AG08395 (cell line): ENCODE data around the gene ATP5MC3.
"Not testable (repeated sequence)": the region's sequence is repeated elsewhere in the genome, so short reads cannot be mapped to it uniquely, and the experiment has no call there.

Experiments
- DNase-seq: peaks from one replicate; pipeline ENCODE4 v3.0.0; 2012; ENCODE audit warnings: mixed read lengths, low spot score

Gene ATP5MC3

DNA sequence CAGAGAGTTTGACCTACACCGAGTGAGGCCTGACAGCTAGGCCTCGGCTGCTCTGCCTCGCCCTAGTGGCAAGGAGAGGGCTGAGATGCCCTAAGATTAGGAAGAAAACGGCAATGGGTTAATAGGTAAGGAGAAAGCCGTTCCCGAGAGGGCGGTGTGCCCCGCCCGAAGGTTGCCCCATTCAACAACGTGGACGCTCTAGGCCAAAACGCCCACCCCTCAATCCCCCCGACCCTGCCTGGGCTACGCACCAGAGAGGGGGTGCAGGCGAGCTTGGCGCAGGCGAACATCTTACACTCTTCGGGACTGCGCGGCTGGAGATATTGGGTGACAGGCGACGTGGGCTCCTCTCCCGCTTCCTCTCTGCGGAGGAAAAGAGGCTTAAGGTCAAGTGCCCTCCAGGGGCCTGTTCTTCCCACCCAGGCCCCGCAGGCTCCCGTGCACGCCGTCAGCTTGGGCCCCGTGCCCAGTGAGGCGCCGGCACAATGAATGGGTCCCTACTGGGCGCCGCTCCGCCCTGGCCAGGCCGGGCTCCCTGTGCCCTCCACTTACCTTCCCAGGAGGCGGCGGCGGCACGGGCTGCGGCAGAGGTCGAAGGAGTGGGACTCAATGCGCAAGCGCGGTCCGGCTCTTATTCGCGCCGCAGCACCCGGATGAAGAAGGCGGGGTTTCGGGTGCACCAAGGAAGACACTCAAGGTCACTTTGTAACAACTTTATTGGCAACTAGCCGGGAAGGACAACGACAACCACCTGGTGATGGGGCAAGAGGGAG, at the start of gene ATP5MC3:
Gene ATP5MC3, minus strand, starts transcription at position 607 of the 773 bp plus-strand sequence. Its CDS starts 317 bp downstream, at position 290.
- peak; percentile 99 for DNase-seq

DNA sequence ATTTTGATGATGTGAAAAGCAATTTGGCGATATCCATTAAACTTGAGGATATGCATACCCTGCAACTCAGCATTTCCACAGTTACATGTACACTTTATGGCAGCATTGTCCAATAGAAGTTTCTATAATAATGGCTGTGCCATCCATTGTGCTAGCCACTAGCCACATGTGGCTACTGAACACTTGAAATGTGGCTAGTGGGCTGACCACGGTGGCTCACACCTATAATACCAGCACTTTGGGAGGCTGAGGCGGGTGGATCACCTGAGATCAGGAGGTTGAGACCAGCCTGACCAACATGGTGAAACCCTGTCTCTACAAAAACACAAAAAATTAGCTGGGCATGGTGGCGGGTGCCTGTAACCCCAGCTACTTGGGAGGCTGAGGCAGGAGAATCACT, 47.1 kb upstream of the ATP5MC3 start:
- DNase-seq: not testable (repeated sequence)

DNA sequence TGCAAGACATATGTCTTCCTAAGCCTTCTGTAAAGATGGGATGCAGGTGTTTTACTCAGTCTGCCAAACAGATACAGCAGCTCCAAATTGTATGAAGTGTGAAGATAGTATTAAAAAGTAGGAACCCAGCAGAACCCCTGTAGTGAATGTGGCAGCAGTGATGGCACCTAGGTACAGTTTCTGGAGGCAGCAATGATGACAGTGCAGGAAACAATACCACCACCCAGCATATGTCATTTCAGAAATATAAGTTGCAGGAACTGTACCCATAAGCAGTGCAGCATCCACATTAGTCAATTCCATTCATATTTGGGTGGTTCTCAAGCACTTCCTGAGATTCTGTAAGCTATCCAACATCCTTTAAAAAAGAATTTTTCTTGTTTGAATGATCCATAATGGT, 46.7 kb upstream of the ATP5MC3 start:
- no peak for DNase-seq

DNA sequence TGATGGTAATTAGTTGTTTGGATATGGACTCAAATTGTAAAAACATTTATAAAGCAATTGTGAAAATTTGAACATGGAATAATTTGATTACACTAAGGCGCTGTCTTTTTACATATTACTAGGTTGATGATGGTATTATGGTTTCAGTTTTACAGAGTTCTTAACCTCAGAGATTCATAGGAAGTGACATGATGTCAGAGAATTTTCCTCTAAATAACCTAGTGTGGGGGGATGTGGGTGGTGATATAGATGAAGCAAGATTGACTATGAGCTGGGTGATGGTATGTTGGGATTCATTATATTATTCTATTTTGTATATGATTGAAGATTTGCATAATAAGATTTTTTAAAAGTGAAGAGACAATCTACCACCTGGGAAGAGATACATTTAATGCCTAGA, 45.9 kb upstream of the ATP5MC3 start:
- no peak for DNase-seq

DNA sequence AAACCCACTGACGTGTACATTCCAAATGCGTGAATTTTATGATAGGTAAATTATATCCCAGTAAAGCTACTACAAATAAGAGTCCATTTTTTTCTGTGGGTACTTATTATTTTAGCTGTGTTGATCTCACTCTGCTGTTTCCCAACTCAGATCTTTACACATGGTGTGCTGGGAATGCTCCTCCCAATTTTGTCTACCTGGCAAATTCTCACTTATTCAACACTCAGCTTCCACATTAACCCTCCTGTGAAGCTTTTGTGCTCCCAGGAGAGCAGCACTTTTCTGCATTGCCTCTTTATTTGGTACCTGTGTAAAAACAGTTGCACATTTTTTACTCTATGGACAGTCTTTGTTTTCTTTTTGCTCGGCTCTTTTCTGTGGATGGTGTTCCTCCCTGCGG, 38.6 kb upstream of the ATP5MC3 start:
- no peak for DNase-seq

DNA sequence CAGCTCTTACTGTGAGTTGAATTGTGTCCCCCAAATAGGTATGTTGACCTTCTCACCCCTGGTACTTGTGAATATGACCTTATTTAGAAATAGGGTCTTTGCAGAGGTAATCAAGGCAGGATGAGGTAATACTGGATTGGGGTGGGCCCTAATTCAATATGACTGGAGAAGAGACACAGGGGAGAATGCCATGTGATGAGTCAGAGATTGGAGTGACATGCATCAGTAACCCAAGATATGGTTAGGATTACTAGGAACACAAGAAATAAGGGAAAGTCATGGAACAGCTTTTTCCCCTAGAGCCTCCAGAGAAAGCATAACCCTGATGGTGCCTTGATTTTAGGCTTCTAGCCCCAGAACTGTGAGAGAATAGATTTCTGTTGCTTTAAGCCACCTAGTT, 37.0 kb upstream of the ATP5MC3 start:
- no peak for DNase-seq

DNA sequence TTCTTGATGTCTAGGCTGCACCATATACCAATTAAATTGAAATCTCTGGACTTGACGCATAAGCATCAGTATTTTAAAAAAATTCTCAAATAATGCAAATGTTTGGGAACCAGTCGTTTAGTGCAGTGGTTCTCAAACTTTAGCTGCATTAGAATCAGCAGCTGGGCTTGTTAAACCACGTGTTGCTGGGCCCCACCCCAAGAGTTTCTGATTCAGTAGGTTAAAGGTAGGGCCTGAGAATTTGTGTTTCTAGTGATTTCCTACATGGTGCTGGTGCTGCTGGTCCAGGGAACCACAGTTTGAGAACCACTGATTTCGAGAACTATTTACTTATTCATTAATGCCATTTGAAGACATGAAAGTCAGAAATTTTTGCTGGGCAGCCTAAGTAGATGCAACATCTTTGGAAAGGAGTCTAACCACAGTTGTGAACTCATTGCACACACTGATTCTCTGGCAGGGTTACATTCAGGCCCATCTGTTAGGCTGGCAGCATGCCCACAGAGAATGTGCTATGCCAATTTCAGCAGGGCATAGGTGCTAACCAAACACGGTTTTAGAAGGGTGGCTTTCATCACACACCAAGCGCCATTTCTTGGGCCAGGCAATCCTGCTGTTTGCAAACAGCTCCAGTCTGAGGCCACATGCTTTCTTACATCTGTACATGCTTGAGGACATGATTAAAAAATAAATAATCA, 26.4 kb upstream of the ATP5MC3 start:
- no peak for DNase-seq

DNA sequence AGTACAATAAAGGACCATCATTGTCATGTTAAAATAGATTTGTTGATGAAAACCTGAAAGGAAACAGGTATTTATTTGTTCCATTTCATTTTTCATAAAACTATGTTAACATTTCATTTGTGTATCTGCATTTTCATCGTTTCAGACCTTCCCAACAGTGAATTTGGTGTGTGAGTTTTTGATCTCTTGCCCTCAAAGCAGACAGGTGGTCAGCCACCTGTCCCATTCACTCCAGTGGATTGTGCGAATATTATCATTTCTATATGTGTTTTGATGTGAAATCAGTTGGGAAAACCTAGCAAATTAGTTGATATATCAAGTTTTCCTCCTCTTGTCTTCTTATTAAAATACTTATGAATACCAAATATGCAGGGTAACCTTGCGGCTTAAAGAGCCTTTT, 25.4 kb upstream of the ATP5MC3 start:
- DNase-seq: no peak

DNA sequence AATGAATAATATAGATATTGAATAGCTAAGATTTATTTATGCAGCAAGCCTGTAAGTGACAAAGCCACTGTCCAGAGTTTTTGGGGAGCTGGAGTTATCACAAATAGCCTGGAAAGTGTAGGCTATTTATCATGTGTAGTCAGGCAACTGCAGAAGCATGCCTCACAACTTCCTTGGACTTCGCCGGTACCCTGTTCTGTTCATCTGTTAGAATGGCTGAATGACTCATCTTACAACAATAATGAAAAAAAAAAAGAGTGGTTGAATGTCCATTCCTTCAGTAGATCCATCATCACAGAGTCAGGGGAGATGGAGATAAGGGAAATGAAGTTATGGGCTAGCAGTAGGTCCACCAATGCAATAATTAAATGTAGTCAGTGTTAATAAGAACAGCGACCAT, 24.0 kb upstream of the ATP5MC3 start:
- no peak for DNase-seq

DNA sequence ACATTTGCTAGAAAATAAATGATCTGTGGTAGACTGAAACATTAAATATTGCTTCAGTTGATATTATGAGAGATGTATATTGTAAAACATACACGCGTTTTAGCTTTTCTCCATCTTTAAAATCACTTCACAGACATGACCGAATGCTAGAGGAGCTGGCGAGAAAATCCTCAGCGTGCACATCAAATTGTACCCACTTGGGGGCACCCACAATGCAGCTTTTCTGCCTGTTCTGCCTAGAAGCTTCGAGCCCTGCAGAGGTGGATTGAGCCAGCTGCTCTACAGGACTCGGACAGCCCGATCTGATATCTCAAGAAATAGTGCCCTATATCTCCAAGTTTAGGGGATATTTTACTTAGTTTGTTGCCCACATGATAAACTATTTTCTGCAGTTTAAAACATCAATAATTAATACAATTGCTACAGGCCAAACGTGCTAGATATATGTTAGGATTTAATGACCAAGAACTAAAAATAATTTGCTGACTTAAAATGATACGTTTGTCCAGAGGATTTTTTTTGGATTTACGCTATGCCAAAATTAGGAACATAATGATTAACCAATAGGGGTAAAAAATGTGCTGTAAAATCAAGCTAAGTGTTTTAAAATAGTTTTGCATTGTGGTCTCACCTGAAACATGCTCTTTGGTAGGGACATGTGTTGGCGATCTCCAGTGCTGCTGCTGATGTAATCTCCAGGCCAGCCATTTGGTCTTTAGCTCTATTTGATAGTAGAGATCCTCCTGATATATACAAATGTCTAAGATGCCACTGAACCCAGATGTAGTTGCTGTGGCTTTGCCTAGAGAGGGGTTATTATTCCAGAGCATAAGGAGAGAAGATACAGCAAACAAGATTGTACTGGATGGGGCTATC, 22.3 kb upstream of the ATP5MC3 start:
- peak; percentile 50 for DNase-seq

DNA sequence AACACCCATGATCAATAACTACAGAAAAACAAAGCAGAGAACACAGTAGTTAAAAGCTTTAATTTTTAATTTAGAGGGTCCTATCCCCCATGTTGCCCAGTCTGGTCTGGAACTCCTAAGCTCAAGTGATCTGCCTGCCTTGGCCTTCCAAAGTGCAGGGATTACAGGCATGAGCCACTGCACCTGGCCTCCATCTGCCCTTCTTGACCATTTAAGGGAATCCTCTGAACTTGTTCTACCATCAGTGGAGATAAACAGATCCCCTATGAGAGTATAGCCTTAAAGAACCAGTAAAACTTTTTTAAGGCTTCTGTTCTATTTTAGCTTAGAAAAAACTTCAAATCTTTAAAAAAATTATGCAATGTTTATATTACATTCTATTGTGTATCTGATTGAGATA, 13.5 kb upstream of the ATP5MC3 start:
- no peak for DNase-seq

DNA sequence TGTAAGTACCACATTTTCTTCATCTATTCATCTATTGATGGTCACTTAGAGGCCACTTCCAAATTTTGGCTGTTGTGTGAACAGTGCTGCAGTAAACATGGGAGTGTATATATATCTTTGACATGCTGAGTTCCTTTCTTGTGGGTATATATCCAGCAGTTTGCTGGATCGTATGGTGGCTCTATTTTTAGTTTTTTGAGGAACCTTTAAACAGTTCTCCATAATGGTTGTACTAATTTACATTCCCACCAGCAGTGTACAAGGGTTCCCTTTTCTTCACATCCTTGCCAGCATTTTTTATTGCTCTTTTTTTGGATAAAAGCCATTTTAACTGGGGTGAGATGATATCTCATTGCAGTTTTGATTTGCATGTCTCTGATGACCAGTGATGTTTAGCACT, 7.3 kb upstream of the ATP5MC3 start:
- DNase-seq: no peak

DNA sequence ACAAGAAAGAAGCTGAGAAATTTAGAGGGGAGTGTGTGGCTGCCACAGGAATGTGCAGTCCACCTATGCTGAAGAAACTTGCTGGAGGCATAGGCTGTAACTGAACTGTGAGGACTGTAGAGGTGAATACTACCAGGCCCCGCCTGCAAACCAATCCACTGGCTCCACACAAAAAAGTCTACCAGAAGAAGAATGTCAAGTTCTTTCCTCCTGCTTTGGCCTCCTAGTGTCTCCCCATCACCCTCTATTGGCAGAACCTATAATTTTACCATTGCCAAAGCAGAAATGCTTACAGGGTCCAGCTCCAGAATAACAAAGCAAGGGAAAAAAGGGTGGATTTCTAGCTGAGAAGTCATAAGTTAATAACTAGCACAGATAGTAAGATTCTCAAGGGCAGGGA, 5.9 kb upstream of the ATP5MC3 start:
- peak; percentile 9 for DNase-seq

DNA sequence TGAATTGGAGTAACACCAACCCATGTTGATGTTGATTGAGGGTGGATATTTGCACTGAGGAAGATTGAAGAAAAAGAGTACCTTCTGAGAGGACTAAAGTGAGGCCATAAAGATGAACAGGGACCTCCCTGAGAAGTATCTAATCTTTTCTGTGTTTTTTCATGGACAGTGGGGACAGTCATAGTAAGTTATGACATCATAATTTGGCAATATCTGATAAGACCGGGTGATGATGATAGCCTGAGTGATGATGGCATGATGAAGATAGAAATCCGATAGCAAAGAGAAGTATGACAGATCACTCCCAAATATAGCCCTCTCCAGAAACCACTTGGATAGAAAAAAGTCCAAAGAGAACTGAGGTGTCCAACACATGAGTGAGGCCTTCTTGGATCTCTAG, 2.2 kb upstream of the ATP5MC3 start:
- DNase-seq: no peak

DNA sequence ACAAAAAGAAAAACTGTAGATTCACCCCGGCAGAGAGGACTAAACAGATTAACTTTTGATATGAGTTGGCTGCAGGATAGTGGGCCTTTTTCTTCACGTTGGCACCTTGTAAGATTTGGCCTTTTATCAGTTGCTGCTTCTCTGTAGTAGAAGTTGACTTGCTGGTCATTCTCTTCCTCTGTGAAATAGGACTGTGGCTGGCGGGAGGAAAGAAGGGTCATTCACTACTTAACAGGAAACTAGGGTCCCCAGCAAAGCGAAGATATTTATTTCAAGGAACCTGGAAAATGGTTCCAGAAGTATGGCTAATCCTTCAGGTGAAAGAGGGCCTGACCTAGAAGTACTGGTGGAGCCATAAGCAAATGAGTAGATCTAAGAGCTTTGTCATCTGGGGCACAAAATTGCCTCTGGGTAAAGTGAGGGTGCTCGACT, 383 bp upstream of the ATP5MC3 start:
- no peak for DNase-seq

DNA sequence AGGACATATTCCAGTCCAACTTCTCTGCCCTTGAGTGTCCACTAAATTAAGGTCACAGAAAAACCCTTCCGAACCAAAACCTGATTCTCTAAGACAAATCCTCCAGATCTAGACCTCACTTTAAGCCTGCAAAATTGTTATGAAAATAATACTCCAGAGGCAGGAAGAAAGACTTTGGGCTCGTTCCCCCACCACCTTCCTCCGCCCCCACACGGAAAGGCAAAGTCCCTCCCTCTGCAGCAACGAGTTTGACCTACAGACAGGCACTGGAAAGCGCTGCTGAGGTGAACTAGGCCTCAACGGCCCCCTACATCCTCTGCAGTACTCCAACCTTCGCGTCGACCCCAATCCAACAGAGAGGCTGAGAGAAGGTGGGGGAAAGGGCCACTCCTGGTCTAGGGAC, 808 bp downstream of the ATP5MC3 start:
- peak; percentile 56 for DNase-seq

DNA sequence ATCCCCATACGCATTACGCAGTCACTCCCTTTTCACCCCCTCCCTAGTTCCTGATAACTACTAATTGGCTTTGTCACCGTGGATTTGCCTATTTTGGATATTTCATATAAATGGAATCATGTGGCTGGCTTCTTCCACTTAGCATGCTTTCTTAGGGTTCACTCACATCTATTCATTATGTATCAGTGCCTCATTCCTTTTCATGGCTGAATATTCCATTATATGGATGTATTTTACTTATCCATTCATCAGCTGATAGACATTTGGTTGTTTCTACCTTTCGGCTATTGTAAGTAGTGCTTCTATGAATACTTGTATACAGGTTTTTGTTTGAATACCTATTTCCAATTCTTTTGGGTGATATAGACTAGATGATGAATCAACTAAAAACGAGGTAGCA, 4.9 kb downstream of the ATP5MC3 start:
- DNase-seq: no peak

DNA sequence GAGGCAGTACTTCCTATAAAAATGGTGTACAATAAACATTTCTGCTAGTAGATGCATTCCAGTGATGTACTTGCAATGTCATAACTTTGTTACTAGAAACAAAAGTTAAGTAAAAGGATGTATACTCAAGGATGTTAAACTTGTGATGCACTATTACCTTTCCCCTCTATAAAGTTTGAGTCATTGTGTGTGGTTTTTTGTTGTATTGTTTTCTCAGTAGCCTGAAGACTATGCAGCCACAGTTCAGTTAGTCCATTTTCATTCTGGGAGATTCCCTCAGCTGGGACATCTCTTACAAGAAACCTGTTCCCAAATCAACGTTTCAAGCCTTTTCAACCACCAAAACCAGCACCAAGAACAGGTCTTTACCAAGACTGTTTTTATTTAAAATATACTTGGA, 5.6 kb downstream of the ATP5MC3 start:
- DNase-seq: no peak

DNA sequence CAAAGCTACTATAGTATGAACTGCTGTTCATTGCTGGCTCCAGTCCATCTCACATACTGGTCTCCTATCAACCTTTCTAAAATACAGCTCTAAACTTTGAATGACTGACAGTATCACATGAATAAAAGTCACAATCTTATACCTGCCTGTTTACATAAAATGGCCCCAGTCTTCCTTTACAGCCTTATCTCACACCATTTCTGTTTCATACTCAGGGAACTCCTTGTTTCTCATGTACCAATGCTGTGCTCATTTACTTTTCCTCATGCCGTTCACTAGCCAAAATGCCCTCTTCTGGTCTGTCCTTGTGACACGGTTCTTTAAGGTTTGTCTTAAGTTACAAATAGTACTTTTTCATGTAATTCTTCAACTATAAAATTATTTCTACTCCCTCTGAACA, 6.2 kb downstream of the ATP5MC3 start:
- DNase-seq: no peak

DNA sequence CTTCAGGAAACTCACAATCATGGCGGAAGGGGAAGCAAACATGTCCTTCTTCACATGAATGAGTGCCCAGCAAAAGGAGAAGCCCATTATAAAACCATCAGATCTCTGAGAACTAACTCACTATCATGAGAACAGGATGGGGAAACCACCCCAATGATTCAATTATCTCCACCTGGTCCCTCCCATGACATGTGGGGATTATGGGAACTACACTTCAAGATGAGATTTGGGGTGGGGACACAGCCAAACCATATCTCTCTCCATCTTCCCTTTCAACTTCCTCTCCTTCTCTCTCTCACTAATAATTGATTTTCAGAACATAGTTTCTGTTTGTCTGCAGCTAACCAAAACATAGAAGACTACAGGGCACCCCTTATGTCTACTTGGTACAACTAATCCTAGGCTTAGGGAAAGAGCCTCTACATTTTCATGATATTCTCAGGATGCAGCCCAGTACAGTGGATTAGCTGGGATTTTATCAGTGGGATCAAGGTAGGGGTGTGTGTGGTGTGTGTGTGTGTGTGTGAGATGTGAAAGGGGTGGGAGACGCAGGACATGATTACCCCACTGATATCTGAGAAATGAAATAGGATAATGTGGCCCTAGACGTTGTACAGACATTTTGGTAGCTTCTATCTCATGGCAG, 10.7 kb downstream of the ATP5MC3 start:
- no peak for DNase-seq

DNA sequence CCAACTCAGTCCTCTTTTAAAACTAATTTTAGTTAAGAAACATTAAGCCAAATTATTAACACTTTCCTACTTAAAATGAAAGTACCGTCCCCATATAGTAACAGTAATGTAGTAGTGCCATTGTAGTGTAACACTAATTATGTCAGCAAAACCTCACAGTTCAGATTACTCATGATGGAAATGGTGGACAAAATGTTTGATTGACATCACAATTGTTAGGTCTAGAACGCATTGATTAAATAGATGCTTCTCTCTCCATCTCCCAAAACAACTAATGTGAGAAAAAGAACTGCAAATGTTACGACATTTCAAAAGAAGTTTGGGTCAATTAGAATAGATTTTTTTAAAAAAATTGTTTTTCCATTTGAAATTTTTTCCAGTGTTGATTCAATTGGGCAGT, 12.3 kb downstream of the ATP5MC3 start:
- DNase-seq: no peak

DNA sequence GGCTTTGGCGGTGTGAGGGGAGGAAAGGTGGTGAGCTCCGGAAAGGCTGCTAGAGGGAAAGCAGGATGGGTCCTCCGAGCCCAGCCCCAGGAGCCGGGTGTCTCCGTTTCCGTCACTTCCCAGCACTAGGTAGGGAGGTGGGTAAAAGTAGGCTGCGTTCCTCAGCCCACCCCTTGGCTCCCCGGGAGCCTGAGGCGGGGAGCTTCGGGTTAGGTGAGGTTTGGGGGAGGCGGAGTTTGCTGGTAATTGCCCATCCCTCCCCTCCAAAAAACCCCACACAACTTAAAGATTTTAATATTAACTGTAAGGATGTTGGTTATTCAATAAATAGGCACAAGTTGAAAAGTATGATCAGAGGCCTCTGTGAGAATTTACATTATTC, 13.0 kb downstream of the ATP5MC3 start:
- DNase-seq: no peak
